Endothelial cell of umbilical vein (primary cell): ENCODE data around the gene FOXJ3. TPM values are rescaled to one million over a fixed set of nuclear protein-coding genes. Genes with fewer than 3 reads are reported as not detected.

Experiments used
- BruUV-seq: library from RNA; stranded (reverse); fragments of 400-500 nt; replicated peaks from 2 replicates; lab custom pipeline; 2021; lab: Mats Ljungman, UMichigan
- CTCF ChIA-PET: fragments of 300-600, 350-600 bp; sonication (Branson Sonifier 250); formaldehyde crosslinking; loops from one replicate; lab custom pipeline; 2021; ENCODE audit warnings: antibody characterized with exemption, inconsistent platforms; lab: Charles Lee
- POLR2A ChIA-PET: fragments of 300-600, 350-600 bp; sonication (Branson Sonifier 250); formaldehyde crosslinking; loops from one replicate; lab custom pipeline; 2021; ENCODE audit warnings: antibody characterized with exemption, inconsistent platforms; lab: Charles Lee
- DNase-seq: peaks from one replicate; pipeline ENCODE4 v3.0.0-alpha.2; 2011; ENCODE audit warnings: low read depth, low spot score
- FAIRE-seq: peaks from 2 replicates; lab custom pipeline; 2011; peaks lifted over from hg19 to GRCh38; lab: Jason Lieb, UNC
- H2AFZ ChIP-seq: 2 replicates; pipeline ENCODE4 v1.6.0; 2012; ENCODE audit warnings: low read depth, low read length, control low read depth, inconsistent platforms
- H3K27ac ChIP-seq: 2 replicates; pipeline ENCODE4 v1.5.1; 2011; ENCODE audit warnings: low read depth, mild to moderate bottlenecking, control low read depth, low read length, moderate library complexity; ENCODE audit not compliant: insufficient read depth
- H3K27me3 ChIP-seq, 2 experiments: 2 replicates each; pipeline versions ENCODE4 v1.6.0 to v1.6.1; 2011; ENCODE audit warnings: low read length in 2 of 2, mixed read lengths in 1 of 2; ENCODE audit not compliant: control insufficient read depth in 2 of 2, insufficient read depth in 2 of 2
- H3K36me3 ChIP-seq, 2 experiments: 2 replicates in 1 of 2; 3 replicates in 1 of 2; pipeline ENCODE4 v1.5.1; 2011; ENCODE audit warnings: low read length in 2 of 2, mild to moderate bottlenecking in 1 of 2, moderate library complexity in 1 of 2; ENCODE audit not compliant: control insufficient read depth in 2 of 2, insufficient read depth in 2 of 2; ENCODE audit errors: extremely low read depth in 1 of 2
- H3K4me1 ChIP-seq: 3 replicates; pipeline ENCODE4 v1.5.1; 2011; ENCODE audit warnings: mild to moderate bottlenecking, low read length; ENCODE audit not compliant: control insufficient read depth, insufficient read depth; ENCODE audit errors: extremely low read depth
- H3K4me2 ChIP-seq: 2 replicates; pipeline ENCODE4 v1.6.1; 2011; ENCODE audit warnings: low read length, control low read depth, mixed read lengths; ENCODE audit not compliant: insufficient read depth
- H3K4me3 ChIP-seq, 3 experiments: fragments of 200-600 bp in 1 of 3; sonication (generic), shearing (Covaris generic) in 1 of 3; replicated peaks in 1 of 3; 2 replicates each; pipeline ENCODE4 v1.5.1; 2011 to 2016; ENCODE audit warnings: control low read depth in 3 of 3, low read length in 3 of 3, mild to moderate bottlenecking in 2 of 3, inconsistent platforms in 1 of 3, low read depth in 1 of 3, moderate library complexity in 1 of 3; ENCODE audit not compliant: insufficient read depth in 1 of 3
- H3K79me2 ChIP-seq: 2 replicates; pipeline ENCODE4 v1.6.0; 2012; ENCODE audit warnings: low read length, inconsistent platforms; ENCODE audit not compliant: control insufficient read depth, insufficient read depth
- H3K9ac ChIP-seq: replicated peaks from 2 replicates; pipeline ENCODE3; 2011; ENCODE audit warnings: low read length, control low read depth; ENCODE audit not compliant: insufficient read depth; ENCODE audit errors: extremely low read depth
- H3K9me1 ChIP-seq: replicated peaks from 3 replicates; pipeline ENCODE4 v1.6.0; 2011; ENCODE audit warnings: mild to moderate bottlenecking, low read length; ENCODE audit not compliant: control insufficient read depth, insufficient read depth; ENCODE audit errors: extremely low read depth
- H3K9me3 ChIP-seq: replicated peaks from 2 replicates; pipeline ENCODE4 v1.5.1; 2012; ENCODE audit warnings: low read length, inconsistent platforms; ENCODE audit not compliant: control insufficient read depth, insufficient read depth
- H4K20me1 ChIP-seq: replicated peaks from 2 replicates; pipeline ENCODE3; 2011; ENCODE audit warnings: mild to moderate bottlenecking, low read length; ENCODE audit not compliant: control insufficient read depth, insufficient read depth; ENCODE audit errors: extremely low read depth
- EZH2 ChIP-seq: IDR thresholded peaks from 2 replicates; pipeline ENCODE4 v1.6.1; 2012; ENCODE audit warnings: borderline replicate concordance, low read depth, mild to moderate bottlenecking, moderate library complexity, low read length, inconsistent platforms; ENCODE audit not compliant: severe bottlenecking
- FOS ChIP-seq: IDR thresholded peaks from 2 replicates; pipeline ENCODE4 v1.6.1; 2011; ENCODE audit warnings: mild to moderate bottlenecking, low read length, moderate library complexity, borderline replicate concordance; ENCODE audit not compliant: insufficient read depth
- GATA2 ChIP-seq: IDR thresholded peaks from 2 replicates; pipeline ENCODE4 v1.7.0; 2011; ENCODE audit warnings: low read depth, mild to moderate bottlenecking, moderate library complexity, mixed read lengths, low read length; ENCODE audit not compliant: insufficient read length, insufficient read depth
- dilution Hi-C: fragments of 300-500 bp; cut with MboI; formaldehyde crosslinking; loops from one replicate; pipeline ENCODE4 v1.15.0; 2019; ENCODE audit warnings: low sequenced_read_pairs; ENCODE audit not compliant: extremely low pct_ligation_motif_present
- intact Hi-C: fragments of 100-400 bp; cut with micrococcal nuclease; formaldehyde crosslinking; loops from one replicate; pipeline ENCODE4 v1.10.0; 2022
- polyA plus RNA-seq, 4 experiments: library from polyadenylated mRNA; depleted of rRNA in 3 of 4; stranded (reverse) in 3 of 4; unstranded in 1 of 4; fragments of >200 nt; gene quantifications; 2 replicates each; pipeline versions ENCODE4 v1.2.1 to v1.2.3, GENCODE V29; 2011 to 2012; ENCODE audit warnings: missing spikeins in 1 of 4
- total RNA-seq: library from RNA; stranded (reverse); gene quantifications from 2 replicates; pipeline ENCODE4 v1.2.3, GENCODE V29; 2021
- TF ChIP-seq, protein P1 (sequence below): IDR thresholded peaks from 2 replicates; pipeline ENCODE4 v1.6.1; 2011; ENCODE audit not compliant: insufficient read depth, insufficient read length
- TF ChIP-seq, protein P2 (sequence below), 2 donors: IDR thresholded peaks; 1 replicate in 1 of 2; 2 replicates in 1 of 2; pipeline ENCODE4 v1.5.1; 2011; ENCODE audit warnings: low read length in 2 of 2, mild to moderate bottlenecking in 2 of 2, moderate library complexity in 2 of 2, control low read depth in 1 of 2, inconsistent platforms in 1 of 2, low read depth in 1 of 2; ENCODE audit not compliant: insufficient read depth in 1 of 2; ENCODE audit errors: extremely low read depth in 1 of 2

Gene FOXJ3
- total and polyA plus RNA-seq, 2 donors (not counting 3 experiments of a cell fraction or from before 2014, with no cell fraction given), result 34.7 to 38.8 TPM

DNA sequence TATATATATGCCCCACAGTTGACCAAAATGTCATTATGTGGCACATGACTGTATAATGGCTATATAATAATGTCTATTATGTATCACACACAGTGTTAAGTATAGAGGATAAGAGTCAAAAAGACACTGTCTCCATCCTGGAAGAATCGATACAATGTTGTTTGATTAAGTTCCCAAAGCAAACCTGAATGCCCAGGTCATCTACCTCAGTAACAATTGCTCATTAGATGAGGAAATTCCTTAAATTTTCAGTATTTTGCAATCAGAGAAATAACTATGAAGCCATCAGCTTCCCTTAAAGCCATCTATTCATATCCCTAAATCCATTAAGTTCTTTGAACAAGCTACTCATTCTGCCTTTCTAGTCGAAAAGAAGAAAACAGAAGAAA, 10.0 kb downstream of the FOXJ3 start:
- Histone ChIP-seq H3K27me3 (no peaks in the 10 kb centered on the region), H3K4me3 (no peak overlapping the region), H3K36me3 (peaks cover 0 to 2% of the 10 kb centered on the region in 2 experiments), H3K4me2 (no peak overlapping the region), H3K4me1 (peaks cover 35% of the 10 kb centered on the region), H2AFZ (no peak overlapping the region), H3K27ac (no peak overlapping the region), H4K20me1 (peaks cover 8% of the 10 kb centered on the region), H3K9ac (no peak overlapping the region), H3K79me2 (peaks cover 90% of the 10 kb centered on the region), H3K9me1 (peaks cover 2% of the 10 kb centered on the region), H3K9me3 (no peaks in the 10 kb centered on the region)
- TF ChIP-seq, protein P1, sequence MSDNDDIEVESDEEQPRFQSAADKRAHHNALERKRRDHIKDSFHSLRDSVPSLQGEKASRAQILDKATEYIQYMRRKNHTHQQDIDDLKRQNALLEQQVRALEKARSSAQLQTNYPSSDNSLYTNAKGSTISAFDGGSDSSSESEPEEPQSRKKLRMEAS, result no peak
- no peak for TF ChIP-seq GATA2
- no peak for TF ChIP-seq EZH2
- dilution Hi-C loops (no loop called here), intact Hi-C loops (no loop called here)
- BruUV-seq, result no TSS peak
- POLR2A ChIA-PET, result no interaction called here
- DNase-seq (no peak), FAIRE-seq (no peak)
- CTCF ChIA-PET, result interaction anchor here (1.1 kb wide), 1 partner anchor 152 kb away, joined by 7 read pairs; no protein-coding TSS in a partner anchor

DNA sequence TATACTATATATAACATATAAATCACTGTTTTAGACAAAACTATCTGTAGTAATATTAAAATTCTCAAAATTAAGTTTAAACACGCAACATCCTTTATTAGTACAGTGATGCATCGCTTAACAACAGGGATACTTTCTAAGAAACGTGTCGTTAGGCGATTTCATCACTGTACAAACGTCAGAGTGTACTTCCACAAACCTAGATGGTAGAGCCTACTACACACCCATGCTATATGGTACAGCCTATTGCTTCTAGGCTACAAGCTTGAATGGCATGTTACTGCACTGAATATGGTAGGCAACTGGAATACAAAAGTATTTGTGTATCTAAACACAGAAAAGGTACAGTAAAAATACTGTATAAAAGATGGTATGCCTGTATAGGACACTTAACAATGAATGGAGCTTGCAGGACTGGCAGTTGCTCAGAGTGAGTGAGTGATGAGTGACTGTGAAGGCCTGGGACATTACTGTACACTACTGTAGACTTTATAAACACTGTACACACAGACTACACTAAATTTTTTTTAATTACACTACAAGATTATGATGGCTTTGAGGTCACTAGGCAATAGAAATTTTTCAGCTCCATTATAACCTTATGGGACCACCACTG, 10.5 kb downstream of the FOXJ3 start:
- BruUV-seq, result no TSS peak
- H3K79me2 ChIP-seq, result peaks cover 90% of the 10 kb centered on the region
- no peak overlapping the region for H3K27ac ChIP-seq
- peaks cover 2% of the 10 kb centered on the region for H3K9me1 ChIP-seq
- intact Hi-C loops (no loop called here), dilution Hi-C loops (no loop called here)
- no peak overlapping the region for H3K4me2 ChIP-seq
- no peak overlapping the region for H3K4me3 ChIP-seq
- H3K4me1 ChIP-seq, result peaks cover 40% of the 10 kb centered on the region
- ChIA-PET POLR2A (no interaction called here), CTCF (no interaction called here)
- no peaks in the 10 kb centered on the region for H3K9me3 ChIP-seq
- no peak for DNase-seq
- TF ChIP-seq, protein P2, sequence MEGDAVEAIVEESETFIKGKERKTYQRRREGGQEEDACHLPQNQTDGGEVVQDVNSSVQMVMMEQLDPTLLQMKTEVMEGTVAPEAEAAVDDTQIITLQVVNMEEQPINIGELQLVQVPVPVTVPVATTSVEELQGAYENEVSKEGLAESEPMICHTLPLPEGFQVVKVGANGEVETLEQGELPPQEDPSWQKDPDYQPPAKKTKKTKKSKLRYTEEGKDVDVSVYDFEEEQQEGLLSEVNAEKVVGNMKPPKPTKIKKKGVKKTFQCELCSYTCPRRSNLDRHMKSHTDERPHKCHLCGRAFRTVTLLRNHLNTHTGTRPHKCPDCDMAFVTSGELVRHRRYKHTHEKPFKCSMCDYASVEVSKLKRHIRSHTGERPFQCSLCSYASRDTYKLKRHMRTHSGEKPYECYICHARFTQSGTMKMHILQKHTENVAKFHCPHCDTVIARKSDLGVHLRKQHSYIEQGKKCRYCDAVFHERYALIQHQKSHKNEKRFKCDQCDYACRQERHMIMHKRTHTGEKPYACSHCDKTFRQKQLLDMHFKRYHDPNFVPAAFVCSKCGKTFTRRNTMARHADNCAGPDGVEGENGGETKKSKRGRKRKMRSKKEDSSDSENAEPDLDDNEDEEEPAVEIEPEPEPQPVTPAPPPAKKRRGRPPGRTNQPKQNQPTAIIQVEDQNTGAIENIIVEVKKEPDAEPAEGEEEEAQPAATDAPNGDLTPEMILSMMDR (IDR thresholded peaks at IDR 0.05; ENCODE audit: extremely low read depth in 1 of 2, insufficient read depth in 1 of 2, low read depth in 1 of 2, low read length in 2 of 2), result no peak
- TF ChIP-seq FOS, result no peak
- TF ChIP-seq, protein P1, result no peak
- H2AFZ ChIP-seq, result no peak overlapping the region
- no peak overlapping the region for H3K9ac ChIP-seq
- H3K36me3 ChIP-seq, result peaks cover 0 to 2% of the 10 kb centered on the region in 2 experiments
- no peak for FAIRE-seq
- no peaks in the 10 kb centered on the region for H3K27me3 ChIP-seq
- H4K20me1 ChIP-seq, result peaks cover 8% of the 10 kb centered on the region
